T-helper 1 cell treated with Interleukin-12 subunit alpha and Interleukin-12 subunit beta and Interleukin-4 antibody, amounts not matched to agents 30 ng/mL and 1 ng/mL, for 36 hours (primary cell): ENCODE results near the gene HSPG2. TPM values are rescaled to one million over a fixed set of nuclear protein-coding genes. Genes with fewer than 3 reads are reported as not detected.
"Not testable (repeated sequence)": the region's sequence is repeated elsewhere in the genome, so short reads cannot be mapped to it uniquely, and the experiment has no call there.

Experiments used
- intact Hi-C: fragments of 100-400 bp; cut with micrococcal nuclease; formaldehyde crosslinking; loops from one replicate; pipeline ENCODE4 v1.15.1; 2024
- total RNA-seq: library from RNA; stranded (reverse); gene quantifications from 2 replicates; pipeline ENCODE4 v1.2.3, GENCODE V29; 2022

HSPG2 gene
- total RNA-seq, 1 donor from 2014 or later, result 3.9 TPM

DNA sequence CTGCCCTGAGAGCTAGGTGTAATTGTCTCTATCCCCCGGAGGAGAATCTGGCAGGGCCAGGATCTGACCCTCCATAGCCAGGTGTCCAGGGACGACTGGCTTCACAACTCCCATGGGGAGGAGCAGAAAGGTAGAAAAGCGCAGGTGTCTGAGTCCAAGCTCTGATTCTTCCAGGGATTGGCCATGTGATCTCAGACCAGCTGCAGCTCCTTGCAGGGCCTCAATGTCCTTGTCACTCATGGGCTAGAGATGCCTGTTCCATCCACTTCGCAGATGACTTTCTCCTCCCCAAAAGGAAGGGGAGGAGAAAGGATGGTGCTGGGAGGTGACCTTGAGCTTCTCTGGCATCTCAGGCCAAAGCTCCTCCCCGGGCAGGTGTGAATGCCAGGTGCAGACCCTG lies 22.7 kb downstream of the HSPG2 start:
- intact Hi-C loops, result no loop called here

DNA sequence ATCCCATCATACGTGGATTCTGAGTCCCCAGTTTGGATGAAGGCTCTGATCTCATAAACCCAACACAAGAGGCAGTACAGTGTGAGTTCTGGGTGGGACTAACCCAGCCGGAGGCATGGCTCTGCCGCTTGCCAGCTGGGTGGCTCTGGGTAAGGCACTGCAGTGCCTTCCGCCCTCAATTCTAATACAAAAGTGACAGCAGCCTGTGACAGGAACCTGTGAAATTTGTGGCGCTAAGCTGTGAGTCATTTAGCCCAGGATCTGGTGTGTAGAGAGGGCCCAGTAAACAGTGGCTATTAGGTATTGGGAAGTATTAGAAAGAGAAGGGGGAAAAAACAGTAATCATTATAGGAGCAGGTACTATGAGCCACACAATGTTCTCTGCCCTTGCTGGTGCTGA lies 23.3 kb downstream of the HSPG2 start:
- intact Hi-C loops, result no loop called here

DNA sequence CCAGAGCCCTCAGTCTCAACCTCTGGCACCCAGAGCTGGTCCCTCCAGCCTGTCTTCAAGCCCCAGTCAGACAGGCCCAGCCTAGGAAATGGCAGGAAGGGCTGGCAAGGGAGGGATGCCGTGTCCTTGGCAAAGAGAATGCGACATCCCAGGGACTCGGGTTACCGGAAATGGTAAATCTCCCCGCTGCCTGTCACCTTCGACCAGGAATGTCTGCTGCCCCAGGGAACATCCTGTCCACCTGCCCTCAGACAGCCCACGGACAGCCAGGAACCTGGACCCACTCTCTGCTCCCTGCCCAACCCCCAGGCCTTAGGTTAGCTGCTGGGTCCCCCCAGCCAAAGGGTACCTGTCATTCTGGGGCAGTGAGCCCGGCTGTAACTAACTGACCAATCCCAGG lies 23.9 kb downstream of the HSPG2 start:
- intact Hi-C loops, result no loop called here

DNA sequence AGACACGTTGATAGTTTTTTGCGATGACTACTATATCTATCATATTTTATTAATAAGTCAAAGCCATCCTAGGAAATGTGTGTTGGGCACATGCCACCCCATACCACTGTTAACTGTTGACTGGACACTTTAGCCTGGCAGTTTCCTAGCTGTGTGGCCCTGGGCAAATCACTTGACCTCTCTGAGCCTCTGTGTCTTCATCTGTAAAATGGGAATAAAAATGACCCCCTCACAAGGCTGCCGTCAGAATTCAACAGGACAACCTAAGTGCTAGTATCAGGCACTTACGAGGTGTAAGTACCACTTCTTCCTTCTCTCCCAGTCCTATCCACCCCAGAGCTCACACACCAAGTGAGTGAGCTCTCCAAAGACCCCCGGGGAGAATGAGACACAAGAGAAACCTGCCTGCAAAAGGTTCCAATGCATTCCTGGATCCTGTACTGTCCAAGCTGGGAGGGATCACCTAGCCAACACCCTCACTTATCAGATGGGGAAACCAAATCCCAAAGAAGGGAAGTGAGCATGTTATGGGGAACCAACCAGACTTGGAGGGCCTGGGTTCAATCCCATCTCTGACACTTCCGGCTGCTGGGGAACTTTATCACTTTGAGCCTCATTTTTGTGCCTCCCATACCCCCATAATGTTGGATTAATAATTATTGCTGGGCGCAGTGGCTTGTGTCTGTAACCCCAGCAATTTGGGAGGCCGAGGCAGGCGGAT lies 24.9 kb downstream of the HSPG2 start:
- intact Hi-C loops, result no loop called here

DNA sequence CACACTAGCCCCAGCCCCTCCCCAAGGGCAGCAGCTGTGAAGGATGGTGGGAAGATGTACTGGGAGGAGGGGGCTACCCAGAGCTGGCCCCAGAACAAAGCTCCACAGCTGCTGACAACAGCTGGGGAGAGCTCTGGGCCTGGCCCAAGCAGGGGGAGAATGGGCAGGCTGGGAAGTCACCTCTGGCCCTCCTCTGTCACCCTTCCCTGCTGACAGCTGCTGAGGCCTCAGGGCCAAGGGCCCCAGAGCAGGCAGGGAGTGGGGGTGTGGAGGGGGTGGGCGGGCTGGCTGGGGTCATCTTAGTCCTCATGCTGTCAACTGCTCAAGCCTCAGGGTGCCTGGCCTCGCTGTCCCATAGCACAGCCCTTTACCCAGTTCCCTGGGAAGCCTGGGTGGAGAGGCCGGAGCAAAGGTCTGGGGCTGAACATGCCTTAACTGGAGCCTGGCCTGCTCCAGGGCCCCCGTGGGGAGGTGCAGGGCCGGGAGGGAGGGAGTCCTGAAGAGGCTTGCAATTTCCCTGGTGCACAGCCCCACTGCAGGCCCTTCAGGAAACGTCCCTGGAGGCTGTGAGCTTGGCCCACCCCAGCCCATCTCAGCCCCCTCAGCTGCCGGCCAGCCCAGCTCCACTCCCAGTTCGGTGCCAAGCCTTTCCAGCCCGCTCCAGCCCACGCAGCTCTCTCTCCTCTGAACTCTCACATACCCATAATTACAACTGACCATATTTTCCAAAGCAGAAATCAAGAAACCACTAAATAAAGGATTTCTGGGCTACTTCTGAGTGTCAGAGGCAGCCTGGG lies 25.7 kb downstream of the HSPG2 start:
- intact Hi-C loops, result no loop called here

DNA sequence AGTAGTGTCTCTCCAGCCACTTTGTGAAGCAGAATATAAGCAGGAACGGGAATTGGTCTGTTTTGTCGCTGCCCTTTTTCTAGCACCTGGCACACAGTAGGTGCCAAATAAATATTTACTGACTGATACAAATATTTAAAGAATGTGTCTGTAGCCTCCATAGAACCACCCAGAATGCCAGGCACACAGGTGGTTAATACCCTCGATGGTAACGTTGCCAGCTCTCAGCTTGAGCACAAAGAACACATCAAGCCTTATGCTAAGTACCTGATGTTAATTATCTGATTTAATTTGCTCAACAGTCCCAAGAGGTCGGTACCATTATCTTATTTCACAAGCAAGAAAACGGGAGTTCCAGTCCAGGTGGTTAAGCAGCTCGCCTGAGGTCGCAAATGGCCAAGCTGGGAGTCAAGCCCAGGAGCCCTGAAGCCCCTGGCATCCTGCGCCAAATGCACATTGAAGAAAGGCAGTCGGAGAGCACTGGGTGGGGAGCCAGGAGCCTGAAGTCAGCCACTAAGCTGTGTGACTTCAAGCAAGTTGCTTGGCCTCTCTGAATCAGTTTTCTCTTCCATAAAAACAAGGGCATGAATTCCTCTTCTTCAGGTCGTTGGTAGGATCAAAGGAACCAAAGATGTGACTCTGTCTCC lies 26.4 kb downstream of the HSPG2 start:
- intact Hi-C loops, result no loop called here

DNA sequence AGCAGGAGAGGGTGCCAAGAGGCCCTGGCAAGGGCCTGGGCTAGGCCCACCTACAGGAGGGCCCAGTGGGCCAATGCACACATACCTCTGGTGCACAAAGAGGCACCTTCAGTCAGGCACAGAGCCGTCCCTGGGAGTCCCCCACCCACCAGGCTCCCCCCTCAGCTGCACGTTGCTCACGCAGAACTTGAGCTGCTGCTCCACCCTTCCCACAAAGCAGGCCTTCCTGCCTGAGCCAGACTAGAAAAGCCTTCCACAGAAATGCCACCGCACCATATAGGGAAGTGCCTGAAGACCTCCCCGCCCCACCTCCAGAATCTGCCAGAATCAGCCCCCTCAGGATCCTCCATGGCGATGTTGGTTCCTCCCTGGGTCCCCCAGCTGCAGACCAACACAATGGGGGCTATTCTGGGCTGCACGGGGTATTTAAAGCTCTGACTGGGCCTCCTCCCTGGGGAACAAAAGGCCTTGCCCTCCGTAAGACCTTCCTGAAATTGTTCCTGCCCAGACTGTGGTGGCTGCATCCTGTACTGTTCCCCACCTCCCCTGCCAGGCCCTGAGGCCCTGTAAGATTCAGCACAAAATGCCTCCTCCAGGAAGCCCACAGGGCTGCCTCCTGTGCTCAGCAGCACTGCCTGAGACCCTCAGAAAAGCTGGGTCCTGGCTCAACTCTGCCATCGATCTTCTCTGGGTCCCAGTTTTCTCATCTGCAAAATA lies 27.2 kb downstream of the HSPG2 start:
- intact Hi-C loops, result no loop called here

DNA sequence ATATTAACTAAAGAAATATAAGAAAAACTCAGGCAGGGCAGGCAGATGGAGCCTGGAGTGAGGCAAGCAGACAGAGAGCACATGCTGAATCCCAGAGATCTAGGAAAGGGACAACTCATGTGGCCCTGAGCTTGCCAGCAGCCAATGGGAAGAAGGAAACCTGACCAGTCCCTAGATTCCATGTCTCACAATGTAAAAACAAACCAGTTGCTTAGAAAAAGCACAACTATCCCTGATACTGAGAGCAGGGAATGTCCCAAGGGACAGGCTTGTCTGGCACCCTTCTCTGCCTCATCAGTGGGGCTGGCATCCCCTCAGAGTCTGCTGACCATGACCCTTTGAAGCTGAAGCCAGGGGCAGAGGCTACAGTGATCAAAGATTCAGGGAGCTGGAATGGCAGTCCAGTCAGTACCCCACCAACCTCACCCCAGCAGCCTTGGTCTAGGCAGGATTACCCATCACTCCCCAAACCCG lies 27.8 kb downstream of the HSPG2 start:
- intact Hi-C loops, result no loop called here

DNA sequence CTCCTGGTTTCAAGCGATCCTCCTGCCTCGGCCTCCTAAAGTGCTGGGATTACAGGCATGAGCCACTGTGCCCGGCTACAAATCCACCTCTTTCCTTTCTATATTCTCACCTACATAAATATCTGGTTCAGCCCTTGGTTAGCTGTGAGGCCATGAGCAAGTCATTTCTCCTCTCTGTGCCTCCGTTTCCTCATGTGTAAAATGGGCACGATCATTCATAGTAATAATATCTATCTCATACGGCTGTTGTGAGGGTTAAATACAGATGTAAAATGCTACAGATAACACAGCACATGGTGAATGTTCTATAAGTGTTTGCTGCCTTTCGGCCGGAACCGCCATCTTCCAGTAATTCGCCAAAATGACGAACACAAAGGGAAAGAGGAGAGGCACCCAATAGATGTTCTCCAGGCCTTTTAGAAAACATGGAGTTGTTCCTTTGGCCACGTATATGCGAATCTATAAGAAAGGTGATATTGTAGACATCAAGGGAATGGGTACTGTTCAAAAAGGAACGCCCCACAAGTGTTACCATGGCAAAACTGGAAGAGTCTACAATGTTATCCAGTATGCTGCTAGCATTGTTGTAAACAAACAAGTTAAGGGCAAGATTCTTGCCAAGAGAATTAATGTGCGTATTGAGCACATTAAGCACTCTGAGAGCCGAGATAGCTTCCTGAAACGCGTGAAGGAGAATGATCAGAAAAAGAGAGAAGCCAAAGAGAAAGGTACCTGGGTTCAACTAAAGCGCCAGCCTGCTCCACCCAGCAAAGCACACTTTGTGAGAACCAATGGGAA lies 29.2 kb downstream of the HSPG2 start:
- intact Hi-C loops, result not testable (repeated sequence)

DNA sequence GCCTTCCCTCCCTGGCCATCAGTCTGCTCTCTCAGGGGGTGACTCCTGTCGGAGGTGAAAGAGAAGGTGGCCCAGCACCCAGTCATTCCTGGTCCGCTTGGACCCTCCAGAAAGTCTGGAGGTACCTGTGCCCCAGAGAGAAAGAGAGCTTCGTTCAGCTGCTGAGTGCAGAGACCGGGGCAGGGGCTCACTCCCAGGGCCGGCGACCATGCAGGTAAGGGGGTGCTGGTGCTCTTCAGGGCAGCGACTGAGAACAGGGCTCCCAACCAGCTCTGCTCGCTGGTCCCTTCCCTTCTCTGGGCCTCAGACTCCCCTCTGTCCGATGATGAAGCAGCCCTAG lies 30.1 kb downstream of the HSPG2 start:
- intact Hi-C loops, result no loop called here

DNA sequence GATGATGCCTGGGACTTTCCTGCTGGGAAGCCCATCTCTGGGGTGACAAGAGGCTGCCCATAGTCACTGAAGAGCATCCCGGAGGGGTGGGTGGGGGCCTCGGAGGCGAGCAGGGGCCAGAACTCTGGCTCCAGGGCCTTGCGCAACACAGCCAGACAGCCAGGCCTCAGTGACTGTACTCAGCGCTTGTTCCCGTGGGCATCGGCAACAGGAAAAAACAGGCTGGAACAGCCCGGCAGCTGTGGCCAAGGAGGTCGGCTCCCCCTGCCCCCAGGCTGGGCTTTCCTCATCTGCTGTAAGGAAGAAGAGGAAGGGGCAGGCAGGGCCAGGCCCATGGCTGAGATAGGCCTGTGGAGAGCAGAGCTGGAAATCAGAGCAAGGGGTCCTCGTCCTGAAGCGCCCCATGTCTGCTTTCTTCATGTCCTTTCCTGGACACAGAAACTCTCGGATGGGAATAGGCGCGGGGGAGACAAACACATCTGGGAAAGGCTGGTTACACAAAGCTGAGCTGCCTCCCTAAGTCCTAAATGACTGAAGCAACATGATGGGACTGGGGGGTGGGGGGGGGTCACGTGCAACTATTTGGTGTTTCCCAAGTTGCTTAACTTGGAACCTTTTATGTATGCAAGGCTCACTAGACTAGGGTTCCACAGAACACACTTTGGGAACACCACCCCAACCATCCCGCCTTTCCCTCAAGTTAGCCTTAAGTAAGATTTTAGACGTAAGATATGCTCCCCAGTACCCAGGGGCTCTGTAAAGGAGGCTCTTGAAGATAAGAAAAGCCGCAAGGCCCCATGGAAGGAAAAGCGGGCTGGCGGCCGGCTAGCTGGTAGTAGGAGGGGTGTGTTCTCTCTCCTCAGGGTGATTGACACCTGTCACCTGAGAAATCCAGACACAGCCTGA lies 30.7 kb downstream of the HSPG2 start:
- intact Hi-C loops, result no loop called here

DNA sequence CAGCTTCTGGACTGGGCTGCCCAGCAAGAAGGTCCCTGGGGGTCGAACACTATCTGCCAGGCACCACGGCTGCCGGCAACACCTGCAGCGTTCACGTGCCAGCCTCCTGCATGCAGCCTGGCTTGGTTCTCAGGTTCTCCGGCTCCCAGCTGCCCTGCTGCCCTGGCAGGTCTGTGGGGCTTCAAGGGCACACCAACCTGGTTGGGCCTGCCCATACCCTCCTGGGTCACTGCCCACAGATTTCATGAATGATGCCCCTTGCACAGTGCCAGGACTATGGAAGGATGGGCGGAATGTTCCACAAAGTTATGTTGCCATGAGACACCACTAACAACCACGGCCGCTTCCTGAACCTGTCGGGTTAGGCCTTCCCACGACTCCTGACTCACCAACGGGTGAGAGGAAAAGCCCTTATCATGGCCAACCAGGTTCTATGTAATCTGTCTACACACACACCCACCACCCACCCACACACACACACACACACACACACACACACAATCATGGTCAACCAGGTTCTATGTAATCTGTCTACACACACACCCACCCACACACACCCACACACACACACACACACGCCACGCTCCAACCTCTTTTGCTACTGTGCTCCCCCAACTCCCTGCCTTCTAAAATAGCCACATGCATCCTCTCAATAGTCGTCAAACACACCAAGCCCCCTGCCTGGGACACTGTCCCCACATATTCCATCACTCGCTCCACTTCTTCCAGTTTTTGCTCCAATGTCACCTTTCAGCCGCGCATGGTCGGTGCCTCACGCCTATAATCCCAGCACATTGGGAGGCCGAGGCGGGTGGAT lies 32.2 kb downstream of the HSPG2 start:
- intact Hi-C loops, result no loop called here

DNA sequence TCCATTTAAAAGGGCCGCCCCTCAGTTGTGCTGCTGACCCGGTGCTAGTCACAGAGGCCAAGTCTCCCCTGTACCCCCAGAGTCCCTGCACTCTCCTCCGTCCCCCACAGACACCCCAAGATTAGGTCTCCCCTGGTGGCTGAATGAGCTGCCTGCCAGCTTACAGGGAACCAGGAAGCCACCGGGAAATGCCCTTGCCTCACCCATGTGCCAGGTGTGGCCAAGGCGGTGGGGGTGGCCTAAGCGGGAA lies 32.7 kb downstream of the HSPG2 start:
- intact Hi-C loops, result no loop called here

DNA sequence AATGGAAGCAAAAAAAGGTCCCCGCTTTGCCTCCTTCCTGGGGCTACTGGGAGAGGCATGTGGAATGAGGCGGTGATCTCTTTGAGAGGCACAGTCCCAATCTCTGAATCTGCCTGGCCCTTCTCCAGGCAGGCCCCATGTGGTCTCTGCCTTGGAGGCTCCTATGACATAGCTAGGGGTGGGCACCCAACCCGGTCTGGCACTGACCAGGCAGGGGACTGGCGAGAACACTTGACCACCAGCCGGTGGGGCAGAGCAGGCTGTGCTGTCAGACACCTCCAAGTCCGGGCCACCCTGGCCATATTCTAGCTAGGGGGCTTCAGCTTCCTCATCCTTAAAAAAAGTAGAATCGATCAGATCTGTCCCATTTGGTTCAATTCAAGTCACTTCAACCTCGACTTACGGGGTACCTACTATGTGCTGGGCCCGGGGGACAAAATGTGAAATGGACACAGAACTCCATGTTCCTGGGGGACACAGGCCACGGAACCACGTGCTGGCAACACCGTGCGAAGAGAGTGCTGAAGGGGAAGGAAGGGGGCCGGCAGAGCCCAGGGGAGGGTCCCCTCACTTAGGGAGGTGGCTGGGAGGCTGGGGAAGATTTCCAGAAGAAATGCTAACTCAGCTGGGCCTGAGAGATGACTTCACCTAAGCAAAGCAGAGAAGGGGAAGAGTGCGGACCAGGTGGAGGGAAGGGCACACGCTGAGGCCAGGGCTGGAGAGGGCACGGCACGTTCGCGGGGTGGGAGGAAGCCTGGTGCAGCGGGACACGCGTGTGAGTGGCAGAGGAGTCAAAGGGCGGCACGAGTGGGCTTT lies 33.3 kb downstream of the HSPG2 start:
- intact Hi-C loops, result no loop called here

DNA sequence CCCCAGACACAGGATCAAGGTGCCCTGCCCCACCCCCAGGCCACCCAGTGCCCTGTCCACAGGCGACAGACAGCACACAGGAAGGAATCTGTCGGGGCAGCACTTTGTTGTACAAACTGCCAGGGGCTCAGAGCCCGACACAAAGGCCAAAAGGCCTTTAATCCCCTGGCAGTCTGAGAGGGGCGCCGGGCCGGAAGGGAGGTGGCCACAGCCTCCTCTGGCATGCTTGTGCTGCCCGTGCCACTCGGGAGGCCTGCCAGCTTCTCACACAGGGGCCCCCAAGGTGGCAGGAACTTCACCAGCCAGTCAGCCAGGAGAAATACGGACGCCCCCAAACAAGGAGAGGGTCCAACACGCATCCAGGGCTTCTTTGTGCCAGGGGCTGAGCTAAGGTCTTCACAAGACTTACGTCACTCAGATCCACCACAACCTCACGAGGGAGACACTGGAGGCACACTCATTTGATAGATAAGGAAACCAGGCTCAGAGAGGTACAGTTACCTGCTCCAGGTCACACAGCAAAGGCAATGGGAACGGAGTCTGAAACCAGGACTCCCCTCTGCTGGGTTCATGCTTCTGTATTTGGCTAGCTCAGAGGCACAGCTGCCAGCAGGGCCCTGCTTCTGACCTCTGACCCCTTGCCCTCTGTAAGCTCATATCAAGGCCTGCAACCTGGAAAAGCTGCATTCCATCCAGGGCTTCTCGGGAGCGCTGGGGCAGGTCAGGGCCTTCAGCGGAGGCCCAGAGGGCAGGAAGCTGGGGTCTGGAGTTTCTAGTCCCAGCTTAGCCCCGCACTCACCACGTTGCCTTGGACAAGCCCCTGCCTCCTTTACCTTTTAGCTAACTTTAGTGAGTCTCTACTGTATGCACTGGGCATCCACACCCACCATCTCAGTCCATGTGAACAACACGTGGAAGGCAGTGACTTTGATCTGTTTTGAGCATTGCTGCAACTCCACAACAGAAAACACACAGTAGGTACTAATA lies 34.8 kb downstream of the HSPG2 start:
- intact Hi-C loops, result no loop called here

DNA sequence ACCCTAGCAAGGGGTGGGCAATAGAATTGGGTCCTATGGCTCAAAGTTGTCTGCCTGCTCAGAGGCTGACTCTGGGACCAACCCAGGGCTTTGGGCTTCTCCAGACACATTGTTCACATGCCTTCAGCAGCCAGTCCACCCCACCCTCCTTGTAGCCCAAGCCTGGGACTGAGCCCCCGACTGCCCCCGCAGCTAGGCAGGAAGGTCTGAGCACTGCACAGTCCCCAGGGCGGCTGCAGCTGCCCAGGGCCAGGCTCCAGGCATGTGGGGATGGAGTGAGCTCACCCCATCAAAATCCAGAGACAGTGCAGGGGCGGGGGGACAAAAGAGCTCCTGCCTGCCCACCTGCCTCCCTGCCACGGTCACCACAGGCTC lies 35.6 kb downstream of the HSPG2 start:
- intact Hi-C loops, result no loop called here

DNA sequence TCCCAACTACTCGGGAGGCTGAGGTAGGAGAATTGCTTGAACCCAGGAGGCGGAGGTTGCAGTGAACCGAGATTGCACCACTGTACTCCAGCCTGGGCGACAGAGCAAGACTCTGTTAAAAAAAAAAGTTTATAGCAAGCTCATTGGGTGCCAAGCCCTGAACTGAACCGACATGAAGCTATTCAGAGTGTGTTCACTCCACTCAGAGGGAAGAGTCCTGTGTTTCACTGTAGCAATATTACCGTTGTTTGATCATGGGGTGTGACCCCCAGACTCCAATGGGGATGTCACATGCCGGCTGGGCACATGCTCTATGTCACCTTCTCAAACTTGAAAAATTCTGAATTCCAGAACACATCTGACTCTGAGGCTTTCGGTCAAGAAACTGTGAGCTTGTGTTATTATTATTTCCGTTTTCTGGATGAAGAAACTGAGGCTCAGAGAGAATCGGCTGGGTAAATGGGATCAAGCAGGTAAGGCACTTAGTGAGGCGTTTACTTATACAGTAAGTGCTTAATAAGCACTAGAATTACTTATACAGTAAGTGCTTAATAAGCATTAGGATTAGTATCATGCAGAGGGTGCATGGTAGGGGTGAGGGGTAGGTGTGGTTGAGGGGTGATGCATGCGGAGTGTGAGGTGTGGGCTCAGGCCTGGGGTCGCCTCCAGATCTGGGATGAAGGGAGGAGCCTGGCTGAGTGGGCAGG lies 36.2 kb downstream of the HSPG2 start:
- intact Hi-C loops, result no loop called here
